ENCODE results near the gene HCCS. TPM values are rescaled to one million over a fixed set of nuclear protein-coding genes. Genes with fewer than 3 reads are reported as not detected.

HCCS gene
- total and polyA plus RNA-seq, 2 of the 8 experiments (the other 6 are each of a cell fraction or from before 2014, with no cell fraction given): 11.9 to 29.9 TPM

GRCh38 chrX:11108253-11108941 lies 2.7 kb upstream of the HCCS start:
- Histone ChIP-seq H2BK20ac (ENCODE audit: low read length) (no peak overlapping the region), H2BK120ac (replicated peaks; ENCODE audit: low read depth, low read length) (no peak overlapping the region), H2AFZ (ENCODE audit: low read length) (no peak overlapping the region), H2BK5ac (ENCODE audit: low read depth, low read length) (no peak overlapping the region), H3K79me2 (ENCODE audit: control insufficient read depth in 1 of 2, insufficient read depth in 2 of 2, low read length in 2 of 2) (peaks cover 0 to 22% of the 10 kb centered on the region in 2 experiments; a peak in 2 of 4 replicates), H3K4ac (replicated peaks; ENCODE audit: insufficient read length, low read depth, low read length) (no peak overlapping the region), H3K27ac (ENCODE audit: low read depth, low read length) (no peak overlapping the region), H3K79me1 (ENCODE audit: low read depth, low read length) (no peaks in the 10 kb centered on the region), H3K23ac (ENCODE audit: insufficient read length) (no peak overlapping the region), H3K9me3 (ENCODE audit: insufficient read depth in 2 of 2, low read depth in 1 of 2, low read length in 1 of 2) (no peaks in the 10 kb centered on the region), H2BK15ac (ENCODE audit: low read length) (no peak overlapping the region), H4K20me1 (replicated peaks in 1 of 2; ENCODE audit: control insufficient read depth in 1 of 2, insufficient read depth in 2 of 2, low read length in 2 of 2) (no peaks in the 10 kb centered on the region), H3K4me2 (ENCODE audit: insufficient read depth in 1 of 2, low read depth in 2 of 2, low read length in 2 of 2) (no peak overlapping the region), H3K4me3 (ENCODE audit: extremely low read depth in 1 of 4, insufficient read depth in 2 of 4, low read depth in 3 of 4, low read length in 4 of 4) (no peak overlapping the region), H4K5ac (ENCODE audit: insufficient read length, low read depth, low read length) (no peak overlapping the region), H3K4me1 (replicated peaks in 1 of 4; ENCODE audit: control insufficient read depth in 3 of 4, insufficient read depth in 4 of 4, low read length in 3 of 4) (no peaks in the 10 kb centered on the region; a peak in 1 of 7 replicates), H3K56ac (replicated peaks; ENCODE audit: insufficient read length, low read depth, low read length) (no peak overlapping the region), H2BK12ac (ENCODE audit: low read depth, low read length) (no peak overlapping the region), H3K18ac (ENCODE audit: extremely low read depth, low read length) (no peak overlapping the region), H4K8ac (ENCODE audit: extremely low read depth, insufficient read depth, low read length) (no peak overlapping the region), H2AK5ac (ENCODE audit: low read depth, low read length) (no peak overlapping the region), H3K36me3 (ENCODE audit: control insufficient read depth in 2 of 4, insufficient read depth in 4 of 4, low read length in 3 of 4) (peaks cover 0 to 1% (median 0%) of the 10 kb centered on the region in 4 experiments; a peak in 3 of 8 replicates), H3K9ac (replicated peaks in 1 of 4; ENCODE audit: extremely low read depth in 1 of 4, low read depth in 3 of 4, low read length in 3 of 4) (no peak overlapping the region), H3K23me2 (ENCODE audit: low read depth, low read length) (peaks cover 3% of the 10 kb centered on the region; the same call in 1 of the 2 replicates), H3K14ac (ENCODE audit: insufficient read length) (no peak overlapping the region), H3K27me3 (replicated peaks in 1 of 4; ENCODE audit: control insufficient read depth in 3 of 4, extremely low read depth in 1 of 4, insufficient read depth in 3 of 4, low read length in 3 of 4) (no peaks in the 10 kb centered on the region), H4K91ac (replicated peaks; ENCODE audit: insufficient read length, low read length) (no peak overlapping the region)
- DNase-seq (ENCODE audit: low read depth in 1 of 2, low spot score in 2 of 2): no peak
- CTCF ChIA-PET (ENCODE audit: partially characterized antibody): no interaction called here
- POLR2A ChIA-PET (ENCODE audit: partially characterized antibody): no interaction called here
- no peak for FAIRE-seq
- 93 to 100% methylated on average over 2 to 3 of the region's 4 CpGs for WGBS, 2 experiments (ENCODE audit: extremely low coverage in 1 of 2, insufficient coverage in 1 of 2, insufficient read length in 1 of 2, insufficient replicate concordance in 2 of 2, low coverage in 1 of 2, low lambda C conversion rate in 2 of 2, missing lambda C conversion rate in 1 of 2)
- TF ChIP-seq SP2 (IDR thresholded peaks at IDR 0.05; ENCODE audit: low read length): no peak
- no peak for TF ChIP-seq BACH1 (IDR thresholded peaks at IDR 0.05; ENCODE audit: low read length)
- TF ChIP-seq MAX (IDR thresholded peaks at IDR 0.05): no peak
- no peak for TF ChIP-seq CHD2 (IDR thresholded peaks at IDR 0.05; ENCODE audit: low read length)
- TF ChIP-seq POLR2AphosphoS5 (IDR thresholded peaks at IDR 0.05; ENCODE audit: low read depth, low read length): no peak
- no peak for TF ChIP-seq JUN (IDR thresholded peaks at IDR 0.05; ENCODE audit: low read depth, low read length)
- no peak for TF ChIP-seq TAF7 (optimal IDR thresholded peaks at IDR 0.05; ENCODE audit: borderline replicate concordance, low read depth, low read length)
- no peak for TF ChIP-seq EP300 (IDR thresholded peaks at IDR 0.05; ENCODE audit: borderline replicate concordance in 1 of 2, low read depth in 2 of 2, low read length in 2 of 2)
- no peak for TF ChIP-seq SIN3A (conservative IDR thresholded peaks at IDR 0.05 in 1 of 2, IDR thresholded peaks at IDR 0.05 in 1 of 2; ENCODE audit: low read depth in 1 of 2, low read length in 2 of 2)
- TF ChIP-seq PHF8 (conservative IDR thresholded peaks at IDR 0.05; ENCODE audit: low read depth, low read length): no peak
- no peak for TF ChIP-seq EGR1 (IDR thresholded peaks at IDR 0.05; ENCODE audit: borderline replicate concordance, low read depth, low read length)
- TF ChIP-seq ZNF274 (IDR thresholded peaks at IDR 0.05; ENCODE audit: borderline replicate concordance, extremely low read depth, low read length): no peak
- no peak for TF ChIP-seq HDAC2 (IDR thresholded peaks at IDR 0.05; ENCODE audit: borderline replicate concordance in 1 of 2, low read depth in 2 of 2, low read length in 2 of 2)

All from H1 (cell line).